Natural killer cell (primary cell): Measurements from ENCODE around the gene TRIL. TPM values are rescaled to one million over a fixed set of nuclear protein-coding genes. Genes with fewer than 3 reads are reported as not detected.
A peak's percentile ranks its signal among the peaks of the same experiment; 100 is the strongest.

Experiments
- ATAC-seq, 3 donors: fragments of 150-1000 bp in 2 of 3; fragments of 200-7000 bp in 1 of 3; cut with Tn5 transposase; 1 replicate in 1 of 3; 2 replicates in 2 of 3; pipeline ENCODE4 v1.10.0; 2021; ENCODE audit warnings: mild to moderate bottlenecking in 2 of 3, moderate library complexity in 2 of 3
- DNase-seq, 2 donors: peaks; one replicate each; pipeline versions ENCODE4 v3.0.0 to v3.0.0-alpha.2; 2013 to 2021; ENCODE audit warnings: mixed read lengths in 1 of 2
- H3K27ac ChIP-seq: one replicate; pipeline ENCODE4 v1.5.1; 2013; ENCODE audit warnings: mild to moderate bottlenecking, low read length
- H3K27me3 ChIP-seq: one replicate; pipeline ENCODE4 v1.6.1; 2013; ENCODE audit warnings: low read length; ENCODE audit not compliant: control insufficient read depth, insufficient read depth
- H3K36me3 ChIP-seq: one replicate; pipeline ENCODE4 v1.6.1; 2013; ENCODE audit warnings: low read length; ENCODE audit not compliant: control insufficient read depth, insufficient read depth
- H3K4me1 ChIP-seq: one replicate; pipeline ENCODE4 v1.6.1; 2013; ENCODE audit warnings: low read length; ENCODE audit not compliant: control insufficient read depth, insufficient read depth
- H3K4me3 ChIP-seq: one replicate; pipeline ENCODE4 v1.5.1; 2013; ENCODE audit warnings: low read length
- H3K9me3 ChIP-seq: one replicate; pipeline ENCODE4 v1.6.1; 2013; ENCODE audit warnings: low read length; ENCODE audit not compliant: control insufficient read depth, insufficient read depth
- H3K27ac Mint-ChIP-seq, 2 donors: one replicate each; pipeline ENCODE4 v1.8.0; 2022; ENCODE audit warnings: mild to moderate bottlenecking in 2 of 2, mixed read lengths in 2 of 2, moderate library complexity in 1 of 2
- H3K27me3 Mint-ChIP-seq, 2 donors: one replicate each; pipeline ENCODE4 v1.8.0; 2022; ENCODE audit warnings: low read depth in 2 of 2, mixed read lengths in 2 of 2
- H3K36me3 Mint-ChIP-seq: one replicate; pipeline ENCODE4 v1.8.0; 2022; ENCODE audit warnings: mixed read lengths
- H3K4me1 Mint-ChIP-seq, 2 donors: one replicate each; pipeline ENCODE4 v1.8.0; 2022; ENCODE audit warnings: mixed read lengths in 2 of 2
- H3K4me3 Mint-ChIP-seq: one replicate; pipeline ENCODE4 v1.8.0; 2022; ENCODE audit warnings: mild to moderate bottlenecking, moderate library complexity, mixed read lengths
- H3K9me3 Mint-ChIP-seq, 2 donors: one replicate each; pipeline ENCODE4 v1.8.0; 2022; ENCODE audit warnings: mixed read lengths in 2 of 2
- WGBS: methylation state at CpG from one replicate; pipeline ENCODE4 v1.1.7; 2013; ENCODE audit warnings: missing lambda C conversion rate; ENCODE audit not compliant: insufficient coverage; 5-methylcytosine and 5-hydroxymethylcytosine counted together
- intact Hi-C: fragments of 100-400 bp; cut with micrococcal nuclease; formaldehyde crosslinking; loops from one replicate; pipeline ENCODE4 v1.14.2; 2022
- total RNA-seq, 4 donors: library from RNA; stranded (reverse); fragments of 120-200 nt in 1 of 4; gene quantifications; one replicate each; pipeline versions ENCODE4 v1.2.3 to v1.2.4, GENCODE V29; 2013 to 2022
- TF ChIP-seq, protein P1 (sequence below): fragments of 200-600 bp; IDR thresholded peaks from one replicate; pipeline ENCODE4 v1.8.0; 2022; ENCODE audit warnings: antibody characterized with exemption

TRIL gene
- total RNA-seq, 3 donors from 2014 or later (not counting 1 experiment from before 2014, with no cell fraction given): 0.07 TPM; not detected in 2

GRCh38 chr7:28960071-28960840 is 2.1 kb upstream of the TRIL start:
- Histone ChIP-seq H3K36me3 (no peaks in the 10 kb centered on the region), H3K9me3 (no peaks in the 10 kb centered on the region), H3K4me1 (peaks cover 33% of the 10 kb centered on the region), H3K27ac (no peak overlapping the region), H3K4me3 (no peak overlapping the region), H3K27me3 (peaks cover 28% of the 10 kb centered on the region)
- H3K27me3 Mint-ChIP-seq: peaks cover 36 to 39% of the 10 kb centered on the region in 2 donors
- TF ChIP-seq, protein P1, sequence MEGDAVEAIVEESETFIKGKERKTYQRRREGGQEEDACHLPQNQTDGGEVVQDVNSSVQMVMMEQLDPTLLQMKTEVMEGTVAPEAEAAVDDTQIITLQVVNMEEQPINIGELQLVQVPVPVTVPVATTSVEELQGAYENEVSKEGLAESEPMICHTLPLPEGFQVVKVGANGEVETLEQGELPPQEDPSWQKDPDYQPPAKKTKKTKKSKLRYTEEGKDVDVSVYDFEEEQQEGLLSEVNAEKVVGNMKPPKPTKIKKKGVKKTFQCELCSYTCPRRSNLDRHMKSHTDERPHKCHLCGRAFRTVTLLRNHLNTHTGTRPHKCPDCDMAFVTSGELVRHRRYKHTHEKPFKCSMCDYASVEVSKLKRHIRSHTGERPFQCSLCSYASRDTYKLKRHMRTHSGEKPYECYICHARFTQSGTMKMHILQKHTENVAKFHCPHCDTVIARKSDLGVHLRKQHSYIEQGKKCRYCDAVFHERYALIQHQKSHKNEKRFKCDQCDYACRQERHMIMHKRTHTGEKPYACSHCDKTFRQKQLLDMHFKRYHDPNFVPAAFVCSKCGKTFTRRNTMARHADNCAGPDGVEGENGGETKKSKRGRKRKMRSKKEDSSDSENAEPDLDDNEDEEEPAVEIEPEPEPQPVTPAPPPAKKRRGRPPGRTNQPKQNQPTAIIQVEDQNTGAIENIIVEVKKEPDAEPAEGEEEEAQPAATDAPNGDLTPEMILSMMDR: no peak
- DNase-seq (no peak), ATAC-seq (no peak)
- H3K4me1 Mint-ChIP-seq: peaks cover 14 to 17% of the 10 kb centered on the region in 2 donors
- WGBS: 86% methylated on average over 6 of the region's 7 CpGs
- intact Hi-C loops: no loop called here
- no peak overlapping the region for H3K27ac Mint-ChIP-seq
- H3K9me3 Mint-ChIP-seq: no peaks in the 10 kb centered on the region
- no peak overlapping the region for H3K4me3 Mint-ChIP-seq
- H3K36me3 Mint-ChIP-seq: no peaks in the 10 kb centered on the region

GRCh38 chr7:28958980-28959347 is 834 bp upstream of the TRIL start:
- no peaks in the 10 kb centered on the region for H3K36me3 ChIP-seq
- H3K27me3 ChIP-seq: peaks cover 34% of the 10 kb centered on the region
- H3K4me1 Mint-ChIP-seq: peaks cover 14 to 17% of the 10 kb centered on the region in 2 donors
- WGBS: 77% methylated on average over 6 of the region's 6 CpGs
- peaks cover 34% of the 10 kb centered on the region for H3K4me1 ChIP-seq
- peaks cover 39 to 45% of the 10 kb centered on the region in 2 donors for H3K27me3 Mint-ChIP-seq
- no peaks in the 10 kb centered on the region for H3K9me3 ChIP-seq
- no peak for ATAC-seq
- intact Hi-C loops: no loop called here
- TF ChIP-seq, protein P1: no peak
- no peak overlapping the region for H3K27ac Mint-ChIP-seq
- H3K27ac ChIP-seq: no peak overlapping the region
- no peak for DNase-seq
- no peaks in the 10 kb centered on the region for H3K36me3 Mint-ChIP-seq
- H3K4me3 Mint-ChIP-seq: peak overlapping the region; percentile 7
- H3K9me3 Mint-ChIP-seq: no peaks in the 10 kb centered on the region
- no peak overlapping the region for H3K4me3 ChIP-seq

DNA sequence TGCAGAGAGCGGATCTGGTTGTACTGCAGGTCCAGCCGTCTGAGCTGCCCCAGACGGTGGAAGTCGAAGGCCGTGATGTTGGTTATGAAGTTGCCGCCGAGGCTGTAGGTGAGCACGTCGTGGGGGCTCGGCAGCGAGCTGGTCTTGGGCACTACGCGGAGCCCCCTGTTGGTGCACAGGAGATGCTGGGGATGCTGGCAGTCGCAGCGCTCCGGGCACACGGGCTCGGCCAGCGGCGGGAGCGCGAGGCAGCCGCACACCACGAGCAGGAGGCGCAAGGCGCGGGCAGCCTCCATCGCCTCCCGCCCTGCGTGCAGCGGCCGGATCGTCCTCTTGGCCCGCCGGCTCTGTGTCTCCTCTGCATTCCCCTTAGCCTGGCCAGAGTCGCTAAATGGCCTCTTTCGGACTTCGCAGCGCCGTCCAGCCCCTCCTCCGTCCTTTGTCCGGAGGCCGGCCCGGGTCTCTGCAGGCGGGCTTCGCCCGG is 337 bp downstream of the TRIL start:
- H3K4me3 ChIP-seq: no peak overlapping the region
- 8% methylated on average over 47 of the region's 47 CpGs for WGBS
- H3K9me3 Mint-ChIP-seq: no peaks in the 10 kb centered on the region
- no peaks in the 10 kb centered on the region for H3K36me3 Mint-ChIP-seq
- H3K4me1 Mint-ChIP-seq: peaks cover 14 to 17% of the 10 kb centered on the region in 2 donors
- H3K27ac ChIP-seq: no peak overlapping the region
- DNase-seq: no peak
- peak overlapping the region; percentile 79 for H3K4me3 Mint-ChIP-seq
- H3K27me3 ChIP-seq: peaks cover 40% of the 10 kb centered on the region
- intact Hi-C loops: no loop called here
- H3K27ac Mint-ChIP-seq: no peak overlapping the region
- H3K4me1 ChIP-seq: peaks cover 34% of the 10 kb centered on the region
- H3K9me3 ChIP-seq: no peaks in the 10 kb centered on the region
- TF ChIP-seq, protein P1: no peak
- H3K36me3 ChIP-seq: no peaks in the 10 kb centered on the region
- H3K27me3 Mint-ChIP-seq: peaks cover 42 to 51% of the 10 kb centered on the region in 2 donors
- ATAC-seq: no peak
